Heart left ventricle (tissue), 13 donors: ENCODE results near the gene GREM1.

ENCODE experiments used
- CTCF ChIP-seq, 12 donors: fragments of 200-600 bp; sonication (generic) in 4 of 12; IDR thresholded peaks; one replicate each; pipeline versions ENCODE4 v1.5.0 to v1.8.0; 2018 to 2022; ENCODE audit warnings: antibody characterized with exemption in 12 of 12, mild to moderate bottlenecking in 5 of 12
- POLR2A ChIP-seq, 2 donors: fragments of 450-650 bp; IDR thresholded peaks; one replicate each; pipeline ENCODE4 v1.6.1; 2017; ENCODE audit warnings: antibody characterized with exemption in 2 of 2, mild to moderate bottlenecking in 2 of 2, moderate library complexity in 2 of 2
- donor health status: ischemic (EF 13 %, LVEDD 7.1; RV severe dilation, severe dysfunction).
- donor health status: DM: no; HTN: yes; CAD: no.
- donor health status: DM: no; HTN: no; CAD: no.
- donor health status: ischemic (EF 25% LVEDD 6.9; RV normal size, moderate dysfunction).
- donor health status: ischemic (EF 25% LVEDD 5.7; RV mildly dilated, moderate dysfunction).
- donor health status: ischemic (EF 35%, LVEDD 5.7; RV mildly dilated, moderate dysfunction).
- donor health status: nonischemic (EF 11% LVEDD 7.7; RV severe dilation, severe dysfunction).
- donor health status: DM: yes; HTN: yes; CAD: no.
- donor health status: PGD.
- donor health status: ischemic (EF 29% LVEDD 5.4; RV normal size, mild dysfunction).
- donor health status: nonischemic (EF 23%, LVEDD 6.1; RV moderate dilation, normal function).

GRCh38 chr15:32732574-32733157 is 14.9 kb downstream of the GREM1 start:
- TF ChIP-seq CTCF (IDR thresholded peaks at IDR 0.05) (no peak), POLR2A (IDR thresholded peaks at IDR 0.05) (no peak)
